Coronary artery (tissue), 2 donors: Measurements from ENCODE around the gene KRTAP24-1.

Experiments used
- DNase-seq: peaks from one replicate; pipeline ENCODE4 v3.0.0-alpha.2; 2017; ENCODE audit warnings: low spot score
- H3K27ac ChIP-seq, 2 donors: fragments of 200-600 bp; sonication (generic); one replicate each; pipeline ENCODE4 v1.5.1; 2016 to 2019
- H3K4me3 ChIP-seq: fragments of 200-600 bp; sonication (generic); 2 replicates; pipeline ENCODE4 v1.5.1; 2016; ENCODE audit warnings: mild to moderate bottlenecking, moderate library complexity
- CTCF ChIP-seq: fragments of 200-600 bp; sonication (generic); IDR thresholded peaks from one replicate; pipeline ENCODE4 v1.5.1; 2019; ENCODE audit warnings: antibody characterized with exemption

Gene KRTAP24-1

GRCh38 chr21:30289215-30289614 is 6.5 kb upstream of the KRTAP24-1 start, which contains the start of gene KRTAP25-1:
Gene KRTAP25-1 (minus strand): TSS chr21:30289514. CDS start chr21:30289490, 24 bp downstream.
- no peak for TF ChIP-seq CTCF
- no peak for DNase-seq
- no peak within 1 kb of the TSS for H3K27ac ChIP-seq
- no peak within 1 kb of the TSS for H3K4me3 ChIP-seq

GRCh38 chr21:30271611-30272010 is 11.1 kb downstream of the KRTAP24-1 start:
- TF ChIP-seq CTCF, result no peak
- H3K4me3 ChIP-seq, result no peak overlapping the region
- DNase-seq, result no peak
- no peak overlapping the region for H3K27ac ChIP-seq

- no peak for DNase-seq
- no peak overlapping the region for H3K27ac ChIP-seq
- no peak for TF ChIP-seq CTCF
Measured at GRCh38 chr21:30271156-30271555, 11.6 kb downstream of the KRTAP24-1 start.

GRCh38 chr21:30269803-30270530 is 12.8 kb downstream of the KRTAP24-1 start:
- no peak for TF ChIP-seq CTCF
- no peak overlapping the region for H3K4me3 ChIP-seq
- H3K27ac ChIP-seq, result no peak overlapping the region
- DNase-seq, result no peak

More at GRCh38 chr21:30271156-30271555, 11.6 kb downstream of the KRTAP24-1 start:
- no peak overlapping the region for H3K4me3 ChIP-seq

GRCh38 chr21:30268608-30269197 is 14.0 kb downstream of the KRTAP24-1 start:
- DNase-seq, result no peak
- H3K4me3 ChIP-seq, result no peak overlapping the region
- H3K27ac ChIP-seq, result no peak overlapping the region
- TF ChIP-seq CTCF, result no peak

GRCh38 chr21:30257773-30258172 is 25.0 kb downstream of the KRTAP24-1 start:
- no peak for TF ChIP-seq CTCF
- no peak overlapping the region for H3K27ac ChIP-seq
- DNase-seq, result no peak

GRCh38 chr21:30256100-30256499 is 26.6 kb downstream of the KRTAP24-1 start:
- Histone ChIP-seq H3K27ac (no peak overlapping the region), H3K4me3 (no peak overlapping the region)
- TF ChIP-seq CTCF, result no peak
- DNase-seq, result no peak

More at GRCh38 chr21:30257773-30258172, 25.0 kb downstream of the KRTAP24-1 start:
- no peak overlapping the region for H3K4me3 ChIP-seq
